ENCODE results near the gene IL1R1.
"Not testable (repeated sequence)": the region's sequence is repeated elsewhere in the genome, so short reads cannot be mapped to it uniquely, and the experiment has no call there.

IL1R1 gene

GRCh38 chr2:102141970-102142828, at the start of gene IL1R1:
IL1R1 (plus strand) TSS chr2:102142746; CDS start chr2:102157725, 14,979 bp downstream.
- DNase-seq = no peak

- DNase-seq = no peak
These were observed 48.9 kb upstream of the IL1R1 start for GRCh38 chr2:102093662-102094061.

GRCh38 chr2:102094917-102095316, 47.6 kb upstream of the IL1R1 start:
- no peak for DNase-seq

- DNase-seq = no peak
These were observed 46.4 kb upstream of the IL1R1 start for GRCh38 chr2:102096103-102096502.

- DNase-seq = no peak
These were observed 43.8 kb upstream of the IL1R1 start for GRCh38 chr2:102098756-102099155.

- DNase-seq = no peak
These were observed 42.8 kb upstream of the IL1R1 start for GRCh38 chr2:102099536-102100298.

GRCh38 chr2:102100371-102101096, 42.0 kb upstream of the IL1R1 start:
- DNase-seq = no peak

GRCh38 chr2:102101097-102101848, 41.3 kb upstream of the IL1R1 start:
- no peak for DNase-seq

- DNase-seq = no peak
These were observed 40.5 kb upstream of the IL1R1 start for GRCh38 chr2:102101849-102102635.

- DNase-seq = not testable (repeated sequence)
These were observed 40.0 kb upstream of the IL1R1 start for GRCh38 chr2:102102636-102102948.

GRCh38 chr2:102103284-102103683, 39.3 kb upstream of the IL1R1 start:
- no peak for DNase-seq

GRCh38 chr2:102103992-102104871, 38.3 kb upstream of the IL1R1 start:
- peak; percentile 63 to 69 for DNase-seq

- DNase-seq = no peak
These were observed 36.4 kb upstream of the IL1R1 start for GRCh38 chr2:102106133-102106556.

- not testable (repeated sequence) for DNase-seq
These were observed 35.5 kb upstream of the IL1R1 start for GRCh38 chr2:102106813-102107740.

- no peak for DNase-seq
These were observed 34.8 kb upstream of the IL1R1 start for GRCh38 chr2:102107741-102108070.

GRCh38 chr2:102109016-102109415, 33.5 kb upstream of the IL1R1 start:
- no peak for DNase-seq

- no peak for DNase-seq
These were observed 32.4 kb upstream of the IL1R1 start for GRCh38 chr2:102110171-102110570.

- no peak for DNase-seq
These were observed 31.8 kb upstream of the IL1R1 start for GRCh38 chr2:102110596-102111334.

- DNase-seq = no peak
These were observed 30.7 kb upstream of the IL1R1 start for GRCh38 chr2:102111823-102112222.
